HepG2 (cell line): ENCODE results near the gene OR52N1. TPM values are rescaled to one million over a fixed set of nuclear protein-coding genes. Genes with fewer than 3 reads are reported as not detected.

ENCODE experiments used
- ATAC-seq: fragments of 200-7000 bp; cut with Tn5 transposase; 3 replicates; pipeline ENCODE4 v1.9.1; 2020; ENCODE audit warnings: mild to moderate bottlenecking, moderate library complexity
- BruUV-seq: library from RNA; stranded (reverse); fragments of 400-500 nt; replicated peaks from 2 replicates; lab custom pipeline; 2021; lab: Mats Ljungman, UMichigan
- CTCF ChIA-PET: fragments of 300-600 bp; formaldehyde crosslinking; extraction: SDS; loops from one replicate; lab custom pipeline; 2021; ENCODE audit warnings: low total read pairs, inconsistent platforms, low intra/inter-chr PET ratio; lab: Yijun Ruan, JAX
- POLR2A ChIA-PET: fragments of 350-600 bp; sonication (Branson Sonifier 250); formaldehyde crosslinking; loops from one replicate; lab custom pipeline; 2020; ENCODE audit warnings: antibody characterized with exemption, inconsistent platforms; lab: Yijun Ruan, JAX
- DNase-seq: peaks from one replicate; pipeline ENCODE4 v3.0.0-alpha.2; 2015; ENCODE audit warnings: low spot score
- FAIRE-seq: peaks from 3 replicates; lab custom pipeline; 2011; peaks lifted over from hg19 to GRCh38; lab: Jason Lieb, UNC
- H2AFZ ChIP-seq: one replicate; pipeline ENCODE4 v1.6.1; 2011; ENCODE audit warnings: low read length, inconsistent platforms
- H3K27ac ChIP-seq: fragments of 300-600 bp; 3 replicates; pipeline ENCODE4 v1.8.0; 2011; ENCODE audit warnings: mixed run types, mild to moderate bottlenecking, mixed read lengths, low read length, inconsistent platforms; ENCODE audit not compliant: insufficient read depth; ENCODE audit errors: extremely low read length
- H3K27me3 ChIP-seq, 2 experiments: fragments of 200-600 bp in 1 of 2; 2 replicates in 1 of 2; 3 replicates in 1 of 2; pipeline versions ENCODE4 v1.6.0 to v1.8.0; 2011; ENCODE audit warnings: low read length in 2 of 2, mild to moderate bottlenecking in 2 of 2, moderate library complexity in 2 of 2, inconsistent platforms in 1 of 2; ENCODE audit not compliant: insufficient read depth in 2 of 2, control insufficient read depth in 1 of 2
- H3K36me3 ChIP-seq, 2 experiments: fragments of 200-600 bp in 1 of 2; replicated peaks in 1 of 2; 2 replicates in 1 of 2; 3 replicates in 1 of 2; pipeline versions ENCODE4 v1.5.1 to v1.8.0; 2011; ENCODE audit warnings: low read length in 2 of 2, inconsistent platforms in 1 of 2; ENCODE audit not compliant: insufficient read depth in 2 of 2, control insufficient read depth in 1 of 2
- H3K4me1 ChIP-seq: 2 replicates; pipeline ENCODE4 v1.5.1; 2012; ENCODE audit warnings: low read length, inconsistent platforms; ENCODE audit not compliant: insufficient read depth
- H3K4me2 ChIP-seq: 2 replicates; pipeline ENCODE4 v1.6.0; 2011; ENCODE audit warnings: low read depth, low read length, inconsistent platforms
- H3K4me3 ChIP-seq, 3 experiments: fragments of 200-600 bp in 1 of 3; sonication (generic), shearing (Covaris generic) in 1 of 3; replicated peaks in 1 of 3; 2 replicates each; pipeline ENCODE4 v1.5.1; 2011 to 2016; ENCODE audit warnings: low read length in 3 of 3, inconsistent platforms in 2 of 3, low read depth in 2 of 3, mild to moderate bottlenecking in 2 of 3, control low read depth in 1 of 3, mixed read lengths in 1 of 3; ENCODE audit not compliant: insufficient read depth in 1 of 3
- H3K79me2 ChIP-seq: one replicate; pipeline ENCODE4 v1.6.1; 2011; ENCODE audit warnings: low read length, inconsistent platforms; ENCODE audit not compliant: insufficient read depth
- H3K9ac ChIP-seq: 2 replicates; pipeline ENCODE4 v1.6.0; 2011; ENCODE audit warnings: mild to moderate bottlenecking, low read depth, low read length, inconsistent platforms; ENCODE audit not compliant: insufficient read depth
- H3K9me3 ChIP-seq: 2 replicates; pipeline ENCODE4 v1.5.1; 2012; ENCODE audit warnings: mild to moderate bottlenecking, low read length
- H4K20me1 ChIP-seq: 2 replicates; pipeline ENCODE4 v1.6.0; 2011; ENCODE audit warnings: inconsistent platforms, mild to moderate bottlenecking, low read length, moderate library complexity; ENCODE audit not compliant: insufficient read depth
- ELF1 ChIP-seq: sonication (generic); formaldehyde crosslinking; IDR thresholded peaks from 2 replicates; pipeline ENCODE4 v1.4.0; 2020; ENCODE audit warnings: missing genetic modification reagents
- FOXK1 ChIP-seq: sonication (generic); formaldehyde crosslinking; IDR thresholded peaks from 2 replicates; pipeline ENCODE4 v1.4.0; 2020; ENCODE audit warnings: low read depth, missing genetic modification reagents, borderline replicate concordance
- KDM3A ChIP-seq: IDR thresholded peaks from 2 replicates; pipeline ENCODE4 v1.6.1; 2018; ENCODE audit warnings: low read depth, missing compliant biosample characterization
- NFE2L2 ChIP-seq: fragments of 150-350 bp; IDR thresholded peaks from 2 replicates; pipeline ENCODE4 v1.6.1; 2014; ENCODE audit warnings: low read length
- NFIB ChIP-seq: sonication (generic); formaldehyde crosslinking; IDR thresholded peaks from 2 replicates; pipeline ENCODE4 v1.9.0; 2021; ENCODE audit warnings: missing genetic modification reagents, mild to moderate bottlenecking, borderline replicate concordance
- SKI ChIP-seq: fragments of 450-650 bp; IDR thresholded peaks from one replicate; pipeline ENCODE4 v1.6.1; 2018; ENCODE audit warnings: mild to moderate bottlenecking; ENCODE audit not compliant: partially characterized antibody
- SP140L ChIP-seq: sonication (generic); formaldehyde crosslinking; IDR thresholded peaks from 2 replicates; pipeline ENCODE4 v1.4.0; 2020; ENCODE audit warnings: missing genetic modification reagents, borderline replicate concordance
- SP4 ChIP-seq: sonication (generic); formaldehyde crosslinking; IDR thresholded peaks from 2 replicates; pipeline ENCODE4 v1.8.1; 2023; ENCODE audit warnings: mild to moderate bottlenecking, missing genetic modification reagents
- TRIM24 ChIP-seq: sonication (generic); formaldehyde crosslinking; IDR thresholded peaks from 2 replicates; pipeline ENCODE4 v1.8.0; 2022; ENCODE audit warnings: mild to moderate bottlenecking, missing genetic modification reagents
- ZNF460 ChIP-seq: sonication (generic); formaldehyde crosslinking; IDR thresholded peaks from 2 replicates; pipeline ENCODE4 v1.5.1; 2020; ENCODE audit warnings: missing genetic modification reagents, mild to moderate bottlenecking, borderline replicate concordance
- ZNF570 ChIP-seq: sonication (generic); formaldehyde crosslinking; IDR thresholded peaks from 2 replicates; pipeline ENCODE4 v1.4.0; 2020; ENCODE audit warnings: mild to moderate bottlenecking, missing genetic modification reagents, borderline replicate concordance
- ZSCAN22 ChIP-seq: sonication (generic); formaldehyde crosslinking; IDR thresholded peaks from 2 replicates; pipeline ENCODE4 v1.4.0; 2020; ENCODE audit warnings: mild to moderate bottlenecking, missing genetic modification reagents
- WGBS: methylation state at CpG from one replicate; pipeline ENCODE4 v1.1.6; 2017; ENCODE audit warnings: low lambda C conversion rate; 5-methylcytosine and 5-hydroxymethylcytosine counted together
- in situ Hi-C: cut with HindIII; loops from 2 replicates; pipeline ENCODE4 v1.10.0; 2017; ENCODE audit warnings: low pct_unique_long_range_greater_than_20kb; ENCODE audit not compliant: extremely low pct_ligation_motif_present
- intact Hi-C: fragments of 100-400 bp; cut with micrococcal nuclease; formaldehyde crosslinking; loops from one replicate; pipeline ENCODE4 v1.10.0; 2022; ENCODE audit not compliant: unreplicated experiment
- polyA plus RNA-seq, 8 experiments: library from polyadenylated mRNA; depleted of rRNA in 3 of 8; stranded (reverse) in 7 of 8; unstranded in 1 of 8; fragments of >200 nt; fragmentation: Illumina TruSeq in 4 of 8; extraction: Trizol in 4 of 8; gene quantifications; 2 replicates each; pipeline versions ENCODE4 v1.2.1 to v1.2.3, GENCODE V29; 2011 to 2016; ENCODE audit warnings: low read depth in 4 of 8, missing spikeins in 1 of 8, mixed read lengths in 1 of 8; ENCODE audit not compliant: insufficient read depth in 1 of 8
- total RNA-seq, 5 experiments: library from RNA; depleted of rRNA; stranded (reverse); fragments of >200 nt; fragmentation: Illumina TruSeq; extraction: Trizol; gene quantifications; 2 replicates each; pipeline ENCODE4 v1.2.3, GENCODE V29; 2016; ENCODE audit warnings: low read depth in 1 of 5
- TF ChIP-seq, protein P1 (sequence below): sonication (generic); formaldehyde crosslinking; IDR thresholded peaks from 2 replicates; pipeline ENCODE4 v1.8.0; 2022; ENCODE audit warnings: mild to moderate bottlenecking, missing genetic modification reagents, moderate library complexity
- TF ChIP-seq, protein P2 (sequence below): sonication (generic); formaldehyde crosslinking; IDR thresholded peaks from 2 replicates; pipeline ENCODE4 v1.4.0; 2020; ENCODE audit warnings: mild to moderate bottlenecking, missing genetic modification reagents
- TF ChIP-seq, protein P3 (sequence below): sonication (generic); formaldehyde crosslinking; IDR thresholded peaks from 2 replicates; pipeline ENCODE4 v1.5.0; 2020; ENCODE audit warnings: mild to moderate bottlenecking, missing genetic modification reagents
- TF ChIP-seq, protein P4 (sequence below): sonication (generic); formaldehyde crosslinking; IDR thresholded peaks from 2 replicates; pipeline ENCODE4 v1.4.0; 2020; ENCODE audit warnings: missing genetic modification reagents, borderline replicate concordance

The OR52N1 gene
- total and polyA plus RNA-seq, 2 of the 13 experiments (the other 11 are each of a cell fraction or from before 2014, with no cell fraction given) = not detected

DNA sequence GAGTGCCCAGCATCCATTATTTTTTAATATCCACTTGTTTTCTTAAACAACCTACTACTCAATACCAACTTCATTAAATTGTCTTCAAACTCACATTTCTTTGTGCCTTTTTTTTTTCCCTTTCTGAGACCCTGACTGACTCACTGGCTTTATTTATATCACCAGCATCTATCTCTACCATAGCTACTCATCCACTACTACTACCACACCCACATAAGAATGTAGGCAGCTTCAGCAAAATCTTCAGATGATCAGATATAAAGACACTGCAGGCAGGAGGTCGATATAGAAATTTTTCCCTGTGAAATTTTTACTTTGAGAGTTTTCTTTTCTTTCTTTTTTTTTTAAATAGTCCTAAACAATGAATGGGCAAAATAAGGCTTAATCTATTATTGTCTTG is 52.6 kb downstream of the OR52N1 start (continued):
- TF ChIP-seq ZNF570 (no peak), TRIM24 (no peak)
- TF ChIP-seq, protein P1, sequence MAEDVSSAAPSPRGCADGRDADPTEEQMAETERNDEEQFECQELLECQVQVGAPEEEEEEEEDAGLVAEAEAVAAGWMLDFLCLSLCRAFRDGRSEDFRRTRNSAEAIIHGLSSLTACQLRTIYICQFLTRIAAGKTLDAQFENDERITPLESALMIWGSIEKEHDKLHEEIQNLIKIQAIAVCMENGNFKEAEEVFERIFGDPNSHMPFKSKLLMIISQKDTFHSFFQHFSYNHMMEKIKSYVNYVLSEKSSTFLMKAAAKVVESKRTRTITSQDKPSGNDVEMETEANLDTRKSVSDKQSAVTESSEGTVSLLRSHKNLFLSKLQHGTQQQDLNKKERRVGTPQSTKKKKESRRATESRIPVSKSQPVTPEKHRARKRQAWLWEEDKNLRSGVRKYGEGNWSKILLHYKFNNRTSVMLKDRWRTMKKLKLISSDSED = no peak
- TF ChIP-seq, all 625 proteins: peak for 0

- ATAC-seq = no peak
- no peaks in the 10 kb centered on the region for H3K79me2 ChIP-seq
- no peak overlapping the region for H2AFZ ChIP-seq
- CTCF ChIA-PET = no interaction called here
- 18% methylated on average over 6 of the region's 6 CpGs for WGBS
- no peak overlapping the region for H3K27ac ChIP-seq
- H3K27me3 ChIP-seq = no peaks in the 10 kb centered on the region
- BruUV-seq = no TSS peak
- no peak for FAIRE-seq
- no peaks in the 10 kb centered on the region for H4K20me1 ChIP-seq
- POLR2A ChIA-PET = no interaction called here
- intact Hi-C loops (no loop called here), in situ Hi-C loops (no loop called here)
- no peaks in the 10 kb centered on the region for H3K4me1 ChIP-seq
- no peak for DNase-seq
- no peaks in the 10 kb centered on the region for H3K9me3 ChIP-seq
- H3K4me2 ChIP-seq = no peak overlapping the region
- no peaks in the 10 kb centered on the region for H3K36me3 ChIP-seq
- H3K9ac ChIP-seq = no peak overlapping the region
- no peak overlapping the region for H3K4me3 ChIP-seq
- TF ChIP-seq SP140L (no peak), NFIB (CRISPR knock-in tag) (no peak), NFE2L2 (no peak), ZNF460 (CRISPR knock-in tag) (no peak), ZSCAN22 (CRISPR knock-in tag) (no peak), SP4 (CRISPR knock-in tag) (no peak), FOXK1 (CRISPR knock-in tag) (no peak), ELF1 (CRISPR knock-in tag) (no peak), KDM3A (no peak), SKI (no peak)
- TF ChIP-seq, protein P2, sequence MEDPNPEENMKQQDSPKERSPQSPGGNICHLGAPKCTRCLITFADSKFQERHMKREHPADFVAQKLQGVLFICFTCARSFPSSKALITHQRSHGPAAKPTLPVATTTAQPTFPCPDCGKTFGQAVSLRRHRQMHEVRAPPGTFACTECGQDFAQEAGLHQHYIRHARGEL (CRISPR knock-in tag) = no peak
- TF ChIP-seq, protein P3, sequence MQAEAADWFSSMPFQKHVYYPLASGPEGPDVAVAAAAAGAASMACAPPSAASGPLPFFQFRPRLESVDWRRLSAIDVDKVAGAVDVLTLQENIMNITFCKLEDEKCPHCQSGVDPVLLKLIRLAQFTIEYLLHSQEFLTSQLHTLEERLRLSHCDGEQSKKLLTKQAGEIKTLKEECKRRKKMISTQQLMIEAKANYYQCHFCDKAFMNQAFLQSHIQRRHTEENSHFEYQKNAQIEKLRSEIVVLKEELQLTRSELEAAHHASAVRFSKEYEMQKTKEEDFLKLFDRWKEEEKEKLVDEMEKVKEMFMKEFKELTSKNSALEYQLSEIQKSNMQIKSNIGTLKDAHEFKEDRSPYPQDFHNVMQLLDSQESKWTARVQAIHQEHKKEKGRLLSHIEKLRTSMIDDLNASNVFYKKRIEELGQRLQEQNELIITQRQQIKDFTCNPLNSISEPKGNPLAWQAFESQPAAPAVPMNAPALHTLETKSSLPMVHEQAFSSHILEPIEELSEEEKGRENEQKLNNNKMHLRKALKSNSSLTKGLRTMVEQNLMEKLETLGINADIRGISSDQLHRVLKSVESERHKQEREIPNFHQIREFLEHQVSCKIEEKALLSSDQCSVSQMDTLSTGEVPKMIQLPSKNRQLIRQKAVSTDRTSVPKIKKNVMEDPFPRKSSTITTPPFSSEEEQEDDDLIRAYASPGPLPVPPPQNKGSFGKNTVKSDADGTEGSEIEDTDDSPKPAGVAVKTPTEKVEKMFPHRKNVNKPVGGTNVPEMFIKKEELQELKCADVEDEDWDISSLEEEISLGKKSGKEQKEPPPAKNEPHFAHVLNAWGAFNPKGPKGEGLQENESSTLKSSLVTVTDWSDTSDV = no peak
- TF ChIP-seq, protein P4, sequence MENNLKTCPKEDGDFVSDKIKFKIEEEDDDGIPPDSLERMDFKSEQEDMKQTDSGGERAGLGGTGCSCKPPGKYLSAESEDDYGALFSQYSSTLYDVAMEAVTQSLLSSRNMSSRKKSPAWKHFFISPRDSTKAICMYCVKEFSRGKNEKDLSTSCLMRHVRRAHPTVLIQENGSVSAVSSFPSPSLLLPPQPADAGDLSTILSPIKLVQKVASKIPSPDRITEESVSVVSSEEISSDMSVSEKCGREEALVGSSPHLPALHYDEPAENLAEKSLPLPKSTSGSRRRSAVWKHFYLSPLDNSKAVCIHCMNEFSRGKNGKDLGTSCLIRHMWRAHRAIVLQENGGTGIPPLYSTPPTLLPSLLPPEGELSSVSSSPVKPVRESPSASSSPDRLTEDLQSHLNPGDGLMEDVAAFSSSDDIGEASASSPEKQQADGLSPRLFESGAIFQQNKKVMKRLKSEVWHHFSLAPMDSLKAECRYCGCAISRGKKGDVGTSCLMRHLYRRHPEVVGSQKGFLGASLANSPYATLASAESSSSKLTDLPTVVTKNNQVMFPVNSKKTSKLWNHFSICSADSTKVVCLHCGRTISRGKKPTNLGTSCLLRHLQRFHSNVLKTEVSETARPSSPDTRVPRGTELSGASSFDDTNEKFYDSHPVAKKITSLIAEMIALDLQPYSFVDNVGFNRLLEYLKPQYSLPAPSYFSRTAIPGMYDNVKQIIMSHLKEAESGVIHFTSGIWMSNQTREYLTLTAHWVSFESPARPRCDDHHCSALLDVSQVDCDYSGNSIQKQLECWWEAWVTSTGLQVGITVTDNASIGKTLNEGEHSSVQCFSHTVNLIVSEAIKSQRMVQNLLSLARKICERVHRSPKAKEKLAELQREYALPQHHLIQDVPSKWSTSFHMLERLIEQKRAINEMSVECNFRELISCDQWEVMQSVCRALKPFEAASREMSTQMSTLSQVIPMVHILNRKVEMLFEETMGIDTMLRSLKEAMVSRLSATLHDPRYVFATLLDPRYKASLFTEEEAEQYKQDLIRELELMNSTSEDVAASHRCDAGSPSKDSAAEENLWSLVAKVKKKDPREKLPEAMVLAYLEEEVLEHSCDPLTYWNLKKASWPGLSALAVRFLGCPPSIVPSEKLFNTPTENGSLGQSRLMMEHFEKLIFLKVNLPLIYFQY = no peak
These were observed 53.2 kb downstream of the OR52N1 start for GRCh38 chr11:5737670-5738392.
